Activated effector memory CD4-positive, alpha-beta T cell treated with Interleukin-2 at 50 U/mL for 16 hours (primary cell): Measurements from ENCODE around the gene RPH3AL.

Source experiments
- DNase-seq: peaks from one replicate; pipeline ENCODE4 v3.0.0-alpha.2; 2020

The RPH3AL gene

DNA sequence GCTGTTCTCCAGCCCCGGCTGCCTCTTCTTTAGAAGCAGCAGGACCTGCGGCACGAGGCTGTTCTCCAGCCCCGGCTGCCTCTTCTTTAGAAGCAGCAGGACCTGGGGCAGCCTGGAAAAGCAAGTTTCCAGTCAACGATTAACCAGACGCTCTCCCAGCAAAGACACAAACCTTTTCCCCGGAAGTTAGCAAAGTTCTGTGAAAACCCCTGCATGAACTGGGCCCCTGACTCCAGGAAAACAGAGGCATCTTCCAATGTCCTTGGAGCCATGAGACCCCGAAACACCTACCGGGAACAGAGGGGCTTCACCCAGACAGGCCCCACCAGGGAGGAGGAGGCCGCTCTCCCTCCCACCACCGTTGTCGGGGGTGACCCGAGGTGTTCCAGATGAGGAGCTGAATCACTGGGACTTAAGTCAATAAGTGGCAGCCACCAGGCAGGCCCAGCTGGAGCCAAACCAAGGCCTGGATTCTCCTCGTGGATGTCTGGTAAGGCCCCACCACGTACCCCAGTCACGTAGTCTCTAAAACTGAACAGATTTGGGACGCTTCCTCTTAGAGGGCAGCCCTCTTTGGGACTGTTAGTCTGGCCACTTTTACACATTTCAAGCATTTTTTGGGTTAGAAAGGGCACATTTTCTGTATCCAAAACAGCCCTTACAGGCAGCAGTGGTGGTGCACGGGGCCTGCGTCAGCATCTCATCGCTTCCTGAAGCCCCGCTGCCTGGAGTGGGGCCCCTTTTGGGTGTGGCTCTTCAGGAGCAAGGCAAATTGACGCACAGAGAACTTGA lies at the start of gene RPH3AL:
TSS of gene RPH3AL (minus strand) at position 387 of the 792 bp plus-strand sequence. CDS start 25,264 bp downstream, outside the sequence.
- DNase-seq: no peak

GRCh38 chr17:400257-400656 lies 47.6 kb upstream of the RPH3AL start:
- DNase-seq: no peak

DNA sequence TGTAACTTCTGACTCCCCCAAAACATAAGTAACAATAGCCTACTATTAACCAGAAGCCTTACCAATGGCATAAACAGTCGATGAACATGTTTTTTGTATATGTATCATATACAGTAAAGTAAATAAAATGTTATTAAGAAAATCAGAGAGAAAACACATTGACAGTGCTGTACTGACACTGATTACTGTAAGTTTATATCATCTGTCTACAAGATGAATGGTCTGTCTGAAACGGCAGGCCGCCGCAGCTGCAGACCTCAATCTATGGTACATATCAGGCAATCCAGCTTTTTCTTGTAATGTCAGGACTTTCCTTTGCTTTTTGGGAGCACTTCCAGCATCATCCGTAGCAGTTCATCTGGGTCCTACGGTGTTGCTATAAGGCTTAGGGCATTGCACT lies 44.2 kb upstream of the RPH3AL start:
- no peak for DNase-seq

- no peak for DNase-seq
These were observed 43.4 kb upstream of the RPH3AL start for GRCh38 chr17:395974-396373.

- no peak for DNase-seq
These were observed 42.6 kb upstream of the RPH3AL start for GRCh38 chr17:395179-395578.

DNA sequence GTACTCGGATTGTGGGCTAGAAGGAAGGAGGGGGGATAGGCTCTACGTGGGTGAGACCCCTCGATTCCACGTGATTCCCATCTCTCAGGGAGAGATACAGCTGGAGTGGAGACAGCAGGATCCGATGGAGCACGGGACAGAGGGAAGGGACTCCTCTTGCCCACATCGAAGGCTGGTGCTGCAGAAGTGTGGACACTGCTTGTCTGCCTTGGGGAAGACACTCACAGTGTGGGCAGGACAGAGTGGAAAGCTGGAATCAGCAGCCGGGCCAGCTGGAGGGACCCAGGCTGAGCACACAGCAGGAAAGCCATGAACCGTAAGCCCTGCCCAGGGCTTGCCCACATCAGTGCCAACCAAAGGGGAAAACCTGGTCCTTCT lies 42.1 kb upstream of the RPH3AL start:
- DNase-seq: no peak

GRCh38 chr17:393806-394717 lies 41.5 kb upstream of the RPH3AL start:
- no peak for DNase-seq

DNA sequence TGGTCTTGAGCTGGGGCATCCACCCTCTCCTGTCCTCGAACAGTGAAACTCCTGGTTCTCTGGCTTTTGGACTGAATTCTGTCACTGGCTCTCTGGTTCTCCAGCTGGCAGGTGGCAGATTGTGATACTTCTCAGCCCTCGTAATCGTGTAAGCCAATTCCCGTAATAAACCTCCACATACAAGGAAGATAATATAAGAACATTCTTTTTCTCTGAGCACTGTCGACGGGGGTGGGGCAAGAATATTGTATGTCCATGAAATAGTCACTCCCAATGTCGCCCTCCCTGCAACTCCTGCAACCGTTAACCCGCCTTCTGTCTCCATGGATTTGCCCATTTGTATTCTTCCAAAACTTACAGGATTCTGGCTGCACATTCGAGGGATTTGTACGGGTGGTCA lies 39.2 kb upstream of the RPH3AL start:
- no peak for DNase-seq

- no peak for DNase-seq
These were observed 37.4 kb upstream of the RPH3AL start for GRCh38 chr17:390025-390424.

GRCh38 chr17:388087-388486 lies 35.5 kb upstream of the RPH3AL start:
- DNase-seq: no peak

DNA sequence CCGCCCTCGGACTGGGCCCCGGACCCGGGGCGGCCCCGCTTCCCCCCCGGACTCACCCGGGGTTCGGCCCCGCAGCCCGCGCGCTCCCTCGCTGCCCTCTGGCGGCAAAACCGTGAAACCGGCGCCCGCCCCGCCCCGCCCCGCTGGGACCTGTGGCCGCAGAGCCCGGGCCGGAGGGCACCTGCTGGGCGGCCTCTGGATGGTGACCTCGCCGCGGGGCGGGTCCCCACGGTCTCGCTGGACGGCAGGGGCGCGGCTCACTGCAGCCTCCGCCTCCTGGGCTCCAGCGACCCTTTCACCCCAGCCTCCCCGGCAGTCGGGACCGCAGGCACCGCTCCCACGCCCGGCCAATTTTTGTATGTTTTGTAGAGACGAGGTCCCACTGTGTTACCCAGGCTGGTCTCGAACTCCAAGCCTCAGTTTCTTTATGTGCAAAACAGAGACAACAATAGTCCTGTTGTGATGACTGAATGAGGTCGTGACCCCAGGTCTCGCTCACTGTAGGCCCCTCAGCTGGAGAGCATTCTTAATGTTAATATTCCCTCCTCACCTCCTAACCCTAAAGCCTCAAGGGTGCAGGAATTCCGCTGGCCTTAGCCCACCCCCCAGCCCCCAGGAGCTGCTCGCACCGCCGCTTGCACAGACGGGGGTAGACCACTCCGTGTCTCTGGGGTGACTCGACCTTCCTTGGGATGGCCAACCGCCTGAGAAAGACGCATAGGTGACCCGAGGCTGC lies 33.7 kb upstream of the RPH3AL start:
- peak; percentile 59 for DNase-seq

GRCh38 chr17:385836-386140 lies 33.2 kb upstream of the RPH3AL start:
- no peak for DNase-seq

- DNase-seq: no peak
These were observed 32.7 kb upstream of the RPH3AL start for GRCh38 chr17:385178-385835.

DNA sequence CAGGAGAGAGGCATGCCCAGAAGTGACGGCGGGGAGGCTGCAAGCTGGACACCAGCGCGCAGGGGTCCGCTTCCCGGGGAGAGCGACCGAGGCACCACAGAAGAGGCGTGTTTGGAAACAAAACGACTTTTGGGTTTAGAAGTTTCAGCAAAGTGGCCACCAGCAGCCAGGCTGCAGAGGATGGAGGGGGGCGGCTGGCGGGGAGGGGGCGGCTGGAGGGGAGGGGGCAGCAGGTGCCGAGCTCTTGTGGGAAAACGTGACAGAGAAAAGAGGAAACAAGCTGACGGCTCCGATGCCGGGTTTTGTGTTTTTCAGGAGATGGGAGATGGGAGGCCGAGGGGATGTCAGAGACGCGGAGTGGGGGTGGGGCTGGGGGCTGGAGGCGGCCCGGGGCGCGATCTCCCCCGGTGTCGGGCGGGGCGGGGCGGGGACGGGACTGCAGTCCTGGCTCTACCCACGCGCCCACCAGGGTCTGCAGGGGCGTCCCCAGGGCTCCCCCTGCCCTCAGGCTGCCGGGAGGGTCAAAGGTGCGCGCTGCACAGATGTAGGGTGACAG lies 32.1 kb upstream of the RPH3AL start:
- no peak for DNase-seq

GRCh38 chr17:383771-384621 lies 31.4 kb upstream of the RPH3AL start:
- no peak for DNase-seq

DNA sequence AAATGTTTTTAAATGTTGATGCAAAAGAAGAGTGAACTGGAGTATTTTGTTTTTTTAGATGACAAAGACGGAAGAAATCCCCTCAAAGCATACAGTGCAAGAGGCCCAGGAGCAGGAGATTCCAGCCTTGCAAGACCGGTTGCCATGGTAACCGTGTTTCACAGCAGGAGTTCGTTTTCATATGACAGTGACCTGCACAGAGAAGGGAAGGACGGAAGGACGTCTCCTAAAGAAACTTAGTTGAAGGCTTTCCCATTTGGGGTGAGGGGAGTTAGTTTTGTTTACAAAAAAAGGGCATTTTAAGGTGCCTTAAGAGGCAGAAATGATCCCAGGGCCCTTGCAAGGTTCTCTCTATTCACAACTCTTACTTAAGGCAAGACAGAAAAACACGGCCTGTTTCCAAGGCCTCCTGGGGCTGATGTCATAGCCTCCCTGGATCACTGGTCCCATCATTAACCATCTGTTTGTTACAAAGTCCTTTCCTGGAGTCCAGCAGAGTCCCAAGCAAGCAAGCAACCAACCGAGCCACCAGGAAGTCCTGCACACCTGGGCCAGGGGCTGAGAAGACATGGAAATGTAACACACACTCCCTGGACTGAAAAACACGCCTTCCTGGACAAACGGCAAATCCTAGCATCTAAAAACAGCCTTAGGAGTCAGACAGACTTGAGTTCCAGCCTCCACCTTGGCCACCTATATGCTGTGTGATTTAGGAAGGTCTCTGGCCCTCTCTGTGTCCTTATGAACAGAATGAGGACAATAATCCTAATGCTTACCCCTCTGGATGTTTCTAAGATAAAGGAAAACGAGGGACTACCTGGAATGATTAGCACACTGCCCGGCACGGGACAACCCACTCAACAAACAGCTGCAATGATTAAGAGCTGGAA lies 30.3 kb upstream of the RPH3AL start:
- DNase-seq: no peak

GRCh38 chr17:381941-382643 lies 29.5 kb upstream of the RPH3AL start:
- no peak for DNase-seq

DNA sequence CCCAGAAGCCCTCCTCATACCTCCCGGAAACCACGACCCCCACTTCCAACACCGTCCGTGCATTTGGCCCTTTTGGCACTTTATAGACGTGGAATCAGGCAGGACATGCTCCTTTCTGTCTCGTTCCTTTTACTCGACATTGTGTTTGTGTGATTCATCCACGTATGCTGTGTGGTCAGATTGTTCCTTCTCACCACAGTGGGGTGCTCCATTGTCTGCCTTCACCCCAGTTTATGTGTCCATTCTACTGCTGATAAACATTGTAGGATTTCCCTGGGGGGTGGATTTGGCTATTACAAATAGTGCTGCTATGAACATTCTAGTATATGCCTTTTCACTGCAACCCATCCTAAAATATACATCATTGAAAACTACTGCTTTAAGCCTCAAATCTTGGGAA lies 28.9 kb upstream of the RPH3AL start:
- no peak for DNase-seq

DNA sequence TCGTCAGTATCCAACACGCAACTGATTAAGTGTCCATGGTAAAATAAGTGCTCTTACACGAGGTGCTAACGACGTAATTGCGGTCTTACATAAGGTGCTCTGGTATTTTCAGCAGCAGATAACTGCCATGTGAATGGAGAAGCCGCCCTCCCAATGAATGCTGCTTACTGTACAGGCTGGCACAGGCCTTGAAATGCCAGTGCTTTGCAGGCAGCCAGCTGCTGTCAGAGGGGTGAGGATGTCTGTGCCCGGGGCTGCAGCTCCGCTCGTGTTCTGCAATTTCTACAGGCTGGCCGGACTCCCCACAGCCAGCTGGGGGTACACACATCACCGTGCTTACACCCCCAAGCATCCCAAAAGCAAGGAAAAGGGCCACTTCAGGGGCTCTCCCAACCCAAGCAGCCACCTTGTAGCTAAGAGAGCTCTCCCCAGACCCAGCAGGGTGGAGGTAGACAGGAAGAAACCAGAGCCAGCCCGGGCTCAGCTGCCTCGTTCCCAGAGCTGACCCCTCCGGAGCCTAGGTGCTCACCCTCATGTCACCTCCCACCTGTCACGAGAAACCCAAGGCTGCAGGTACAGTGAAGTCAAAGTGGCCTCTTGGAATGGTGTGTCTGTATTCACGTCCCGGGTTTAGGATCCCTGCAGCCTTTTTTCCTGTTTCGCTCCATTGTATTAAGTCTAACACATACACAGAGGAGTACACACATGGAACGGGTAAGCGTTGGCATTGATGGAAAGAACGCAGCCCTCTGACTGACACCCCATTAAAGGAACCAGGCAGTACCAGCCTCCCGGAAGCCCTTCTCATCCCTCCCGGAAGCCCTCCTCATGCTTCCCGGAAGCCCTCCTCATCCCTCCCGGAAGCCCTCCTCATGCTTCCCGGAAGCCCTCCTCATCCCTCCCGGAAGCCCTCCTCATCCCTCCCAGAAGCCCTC lies 27.2 kb upstream of the RPH3AL start:
- no peak for DNase-seq
